Liver (tissue), 9 donors: Measurements from ENCODE around the gene LRRC49. TPM values are rescaled to one million over a fixed set of nuclear protein-coding genes. Genes with fewer than 3 reads are reported as not detected.

ENCODE experiments used
- DNase-seq: peaks from one replicate; pipeline ENCODE4 v3.0.0-alpha.2; 2017; ENCODE audit warnings: low spot score
- H3K27ac ChIP-seq, 2 donors: one replicate each; pipeline ENCODE4 v1.7.0; 2013; ENCODE audit warnings: inconsistent platforms in 2 of 2, low read length in 2 of 2, control low read depth in 1 of 2, low read depth in 1 of 2, mild to moderate bottlenecking in 1 of 2
- H3K27me3 ChIP-seq, 4 donors: one replicate each; pipeline versions ENCODE4 v1.6.1 to v1.7.0; 2013; ENCODE audit warnings: low read length in 3 of 4, inconsistent platforms in 1 of 4, mild to moderate bottlenecking in 1 of 4, moderate library complexity in 1 of 4; ENCODE audit not compliant: control insufficient read depth in 4 of 4, insufficient read depth in 4 of 4
- H3K36me3 ChIP-seq, 4 donors: one replicate each; pipeline versions ENCODE4 v1.6.1 to v1.7.0; 2013; ENCODE audit warnings: low read length in 3 of 4, mild to moderate bottlenecking in 3 of 4, low read depth in 1 of 4, moderate library complexity in 1 of 4; ENCODE audit not compliant: control insufficient read depth in 4 of 4, insufficient read depth in 3 of 4
- H3K4me1 ChIP-seq, 4 donors: one replicate each; pipeline versions ENCODE4 v1.6.1 to v1.7.0; 2013; ENCODE audit warnings: low read length in 3 of 4, mild to moderate bottlenecking in 3 of 4, moderate library complexity in 1 of 4; ENCODE audit not compliant: control insufficient read depth in 4 of 4, insufficient read depth in 4 of 4
- H3K4me3 ChIP-seq, 3 donors: one replicate each; pipeline versions ENCODE4 v1.6.1 to v1.7.0; 2013; ENCODE audit warnings: low read length in 3 of 3, control low read depth in 1 of 3, low read depth in 1 of 3, mild to moderate bottlenecking in 1 of 3
- H3K9ac ChIP-seq, 2 donors: one replicate each; pipeline ENCODE4 v1.7.0; 2013; ENCODE audit warnings: low read length in 2 of 2, mild to moderate bottlenecking in 2 of 2, moderate library complexity in 2 of 2, control low read depth in 1 of 2, low read depth in 1 of 2
- H3K9me3 ChIP-seq, 4 donors: one replicate each; pipeline versions ENCODE4 v1.6.1 to v1.7.0; 2013; ENCODE audit warnings: low read length in 3 of 4; ENCODE audit not compliant: control insufficient read depth in 4 of 4
- CTCF ChIP-seq: fragments of 150-350 bp; IDR thresholded peaks from 2 replicates; pipeline ENCODE4 v1.5.1; 2017; ENCODE audit warnings: improper control_type of control experiment, low read depth, low read length; ENCODE audit not compliant: missing input control
- EGR1 ChIP-seq, 2 donors: IDR thresholded peaks; 2 replicates each; pipeline ENCODE4 v1.6.1; 2016 to 2018; ENCODE audit warnings: antibody characterized with exemption in 2 of 2, low read depth in 2 of 2
- FOXA1 ChIP-seq: IDR thresholded peaks from 2 replicates; pipeline ENCODE4 v1.6.1; 2016; ENCODE audit warnings: antibody characterized with exemption
- NR2F2 ChIP-seq: IDR thresholded peaks from 2 replicates; pipeline ENCODE4 v1.6.1; 2016; ENCODE audit warnings: antibody characterized with exemption
- RAD21 ChIP-seq, 2 donors: IDR thresholded peaks; 2 replicates each; pipeline ENCODE4 v1.6.1; 2016; ENCODE audit warnings: antibody characterized with exemption in 2 of 2, mild to moderate bottlenecking in 2 of 2
- REST ChIP-seq: IDR thresholded peaks from 2 replicates; pipeline ENCODE4 v1.6.1; 2016; ENCODE audit warnings: antibody characterized with exemption, mild to moderate bottlenecking
- RXRA ChIP-seq, 2 donors: IDR thresholded peaks; 2 replicates each; pipeline ENCODE4 v1.6.1; 2017 to 2018; ENCODE audit warnings: antibody characterized with exemption in 2 of 2, mild to moderate bottlenecking in 1 of 2
- WGBS: extraction: QIAGEN DNeasy Blood & Tissue Kit; methylation state at CpG from one replicate; pipeline ENCODE4 v1.1.7; 2013; 5-methylcytosine and 5-hydroxymethylcytosine counted together
- polyA plus RNA-seq, 2 donors: library from polyadenylated mRNA; stranded (reverse) in 1 of 2; unstranded in 1 of 2; fragments of 200-250 nt in 1 of 2; fragments of >200 nt in 1 of 2; fragmentation: Nextera tagmentation in 1 of 2; extraction: Ambion mirVana in 1 of 2; gene quantifications; one replicate each; pipeline versions ENCODE4 v1.2.1 to v1.2.3, GENCODE V29; 2013 to 2015
- total RNA-seq, 2 donors: library from RNA; depleted of rRNA; stranded (reverse); fragments of >200 nt; gene quantifications; one replicate each; pipeline ENCODE4 v1.2.3, GENCODE V29; 2014
- donor health status: healthy.
- donor health status: healthy.
- donor health status: healthy.
- donor health status: healthy.
- donor health status: healthy.

The LRRC49 gene
- total and polyA plus RNA-seq, 4 donors = 0.20 to 1.1 (median 0.31) TPM

GRCh38 chr15:70974004-70974832 is 81.6 kb downstream of the LRRC49 start:
- no peak for DNase-seq
- no peak overlapping the region for H3K27ac ChIP-seq
- 57% methylated on average over 5 of the region's 5 CpGs for WGBS
- no peak overlapping the region for H3K9ac ChIP-seq
- H3K4me1 ChIP-seq = no peaks in the 10 kb centered on the region
- no peak for TF ChIP-seq REST
- peak; percentile 32 for TF ChIP-seq CTCF
- peak; percentile 65 to 66 for TF ChIP-seq RAD21 (IDR thresholded peaks at IDR 0.05)
- no peak for TF ChIP-seq EGR1 (IDR thresholded peaks at IDR 0.05; ENCODE audit: low read depth in 2 of 2)
- no peak overlapping the region for H3K4me3 ChIP-seq
- H3K9me3 ChIP-seq = no peaks in the 10 kb centered on the region
- H3K27me3 ChIP-seq = no peaks in the 10 kb centered on the region
- no peaks in the 10 kb centered on the region for H3K36me3 ChIP-seq

GRCh38 chr15:70976851-70977250 is 84.2 kb downstream of the LRRC49 start:
- H3K27ac ChIP-seq = no peak overlapping the region
- no peak overlapping the region for H3K4me3 ChIP-seq
- no peaks in the 10 kb centered on the region for H3K9me3 ChIP-seq
- DNase-seq = no peak
- H3K36me3 ChIP-seq = no peaks in the 10 kb centered on the region
- WGBS = 94% methylated on average over 2 of the region's 2 CpGs
- TF ChIP-seq RXRA (IDR thresholded peaks at IDR 0.05) (no peak), NR2F2 (no peak), FOXA1 (no peak), CTCF (no peak)
- no peak overlapping the region for H3K9ac ChIP-seq
- no peaks in the 10 kb centered on the region for H3K4me1 ChIP-seq
- no peaks in the 10 kb centered on the region for H3K27me3 ChIP-seq
